Epithelial cell of proximal tubule (primary cell): ENCODE measurements around the gene FUBP3. TPM values are rescaled to one million over a fixed set of nuclear protein-coding genes. Genes with fewer than 3 reads are reported as not detected.
"Not testable (repeated sequence)": the region's sequence is repeated elsewhere in the genome, so short reads cannot be mapped to it uniquely, and the experiment has no call there.

ENCODE experiments used
- DNase-seq: peaks from one replicate; pipeline ENCODE4 v3.0.0-alpha.2; 2011; ENCODE audit warnings: low read depth
- H3K4me3 ChIP-seq: 2 replicates; pipeline ENCODE4 v1.5.1; 2011; ENCODE audit warnings: low read depth, mild to moderate bottlenecking, low read length
- total RNA-seq: library from RNA; depleted of rRNA; stranded (reverse); fragments of >200 nt; gene quantifications from 2 replicates; pipeline ENCODE4 v1.2.3, GENCODE V29; 2015
- TF ChIP-seq, protein P1 (sequence below): conservative IDR thresholded peaks from 2 replicates; pipeline ENCODE4 v1.5.1; 2012; ENCODE audit warnings: low read depth, mild to moderate bottlenecking, low read length

Gene FUBP3
- total RNA-seq, 1 donor from 2014 or later: 22.7 TPM

DNA sequence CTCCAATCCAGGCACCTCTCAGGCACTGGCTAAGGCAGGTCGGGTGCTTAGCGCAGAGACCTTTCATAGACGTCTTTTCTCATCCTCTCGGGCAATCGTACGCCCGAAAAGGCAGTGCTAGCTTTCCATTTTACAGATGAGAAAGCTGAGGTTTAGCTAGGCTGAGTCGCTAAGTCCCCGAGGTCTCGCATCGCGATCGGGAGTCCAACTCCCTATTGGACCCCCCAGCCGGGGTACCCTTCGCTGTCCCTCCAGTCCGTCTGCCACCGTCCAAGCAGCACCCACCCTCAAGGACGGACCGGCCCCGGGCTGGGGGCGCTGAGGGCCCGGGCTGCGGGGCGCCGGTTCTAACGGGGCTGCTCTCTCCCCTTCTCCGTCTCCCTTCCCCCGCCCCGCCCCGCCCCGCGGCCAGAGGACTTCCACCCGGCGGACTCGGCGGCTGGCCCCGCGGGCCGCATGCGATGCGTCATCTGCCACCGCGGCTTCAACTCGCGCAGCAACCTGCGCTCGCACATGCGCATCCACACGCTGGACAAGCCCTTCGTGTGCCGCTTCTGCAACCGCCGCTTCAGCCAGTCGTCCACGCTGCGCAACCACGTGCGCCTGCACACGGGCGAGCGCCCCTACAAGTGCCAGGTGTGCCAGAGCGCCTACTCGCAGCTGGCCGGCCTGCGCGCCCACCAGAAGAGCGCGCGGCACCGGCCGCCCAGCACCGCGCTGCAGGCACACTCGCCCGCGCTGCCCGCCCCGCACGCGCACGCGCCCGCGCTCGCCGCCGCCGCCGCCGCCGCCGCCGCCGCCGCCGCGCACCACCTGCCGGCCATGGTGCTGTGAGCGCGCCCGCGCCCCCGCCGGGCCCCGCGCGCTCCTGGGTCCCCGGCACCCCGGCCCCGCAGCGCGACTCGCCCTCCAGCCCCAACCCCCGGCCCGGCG lies 101.7 kb downstream of the FUBP3 start:
- no peak for DNase-seq

GRCh38 chr9:130681769-130682420 lies 102.5 kb downstream of the FUBP3 start:
- TF ChIP-seq, protein P1, sequence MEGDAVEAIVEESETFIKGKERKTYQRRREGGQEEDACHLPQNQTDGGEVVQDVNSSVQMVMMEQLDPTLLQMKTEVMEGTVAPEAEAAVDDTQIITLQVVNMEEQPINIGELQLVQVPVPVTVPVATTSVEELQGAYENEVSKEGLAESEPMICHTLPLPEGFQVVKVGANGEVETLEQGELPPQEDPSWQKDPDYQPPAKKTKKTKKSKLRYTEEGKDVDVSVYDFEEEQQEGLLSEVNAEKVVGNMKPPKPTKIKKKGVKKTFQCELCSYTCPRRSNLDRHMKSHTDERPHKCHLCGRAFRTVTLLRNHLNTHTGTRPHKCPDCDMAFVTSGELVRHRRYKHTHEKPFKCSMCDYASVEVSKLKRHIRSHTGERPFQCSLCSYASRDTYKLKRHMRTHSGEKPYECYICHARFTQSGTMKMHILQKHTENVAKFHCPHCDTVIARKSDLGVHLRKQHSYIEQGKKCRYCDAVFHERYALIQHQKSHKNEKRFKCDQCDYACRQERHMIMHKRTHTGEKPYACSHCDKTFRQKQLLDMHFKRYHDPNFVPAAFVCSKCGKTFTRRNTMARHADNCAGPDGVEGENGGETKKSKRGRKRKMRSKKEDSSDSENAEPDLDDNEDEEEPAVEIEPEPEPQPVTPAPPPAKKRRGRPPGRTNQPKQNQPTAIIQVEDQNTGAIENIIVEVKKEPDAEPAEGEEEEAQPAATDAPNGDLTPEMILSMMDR: no peak
- no peak for DNase-seq

More for the DNA sequence above, 101.7 kb downstream of the FUBP3 start:
- peak overlapping the region; percentile 59 for H3K4me3 ChIP-seq
- TF ChIP-seq, protein P1: no peak

GRCh38 chr9:130682421-130683121 lies 103.2 kb downstream of the FUBP3 start:
- H3K4me3 ChIP-seq: peak overlapping the region; percentile 59
- TF ChIP-seq, protein P1: peak; percentile 85
- no peak for DNase-seq

More at GRCh38 chr9:130681769-130682420, 102.5 kb downstream of the FUBP3 start:
- H3K4me3 ChIP-seq: peak overlapping the region; percentile 59

DNA sequence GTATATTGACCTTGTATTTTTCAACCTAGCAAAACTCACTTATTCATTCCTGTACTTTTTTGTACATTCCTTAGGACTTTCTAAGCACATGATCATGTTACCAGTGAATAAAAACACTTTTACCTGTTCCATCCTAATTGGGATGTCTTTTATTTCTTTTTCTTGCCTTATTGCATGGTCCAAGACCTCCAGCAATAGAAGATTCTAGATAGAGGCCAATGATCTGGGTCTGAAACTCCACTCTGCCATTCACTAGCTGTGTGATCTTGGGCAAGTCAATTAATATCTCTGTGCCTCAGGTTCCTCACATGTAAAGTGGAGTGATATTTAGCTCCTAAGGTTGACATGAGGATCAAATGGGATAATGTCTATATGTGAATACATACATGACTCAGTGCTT lies 105.7 kb downstream of the FUBP3 start:
- no peak for DNase-seq
- no peak overlapping the region for H3K4me3 ChIP-seq
- TF ChIP-seq, protein P1: no peak

- not testable (repeated sequence) for H3K4me3 ChIP-seq, DNase-seq
Measured at GRCh38 chr9:130685945-130686344, 106.6 kb downstream of the FUBP3 start.

- DNase-seq: no peak
- no peak overlapping the region for H3K4me3 ChIP-seq
- TF ChIP-seq, protein P1: no peak
Measured at GRCh38 chr9:130687615-130688014, 108.2 kb downstream of the FUBP3 start.

Other genes with a start within 250 kb of the FUBP3 start
- gene ASS1, start 134.6 kb upstream of the FUBP3 start, total RNA-seq: 6.3 and 9.4 TPM in 2 replicates
- not detected in 2 replicates for gene PRDM12, start 85.0 kb downstream of the FUBP3 start, total RNA-seq
- 22.4 and 60.8 TPM in 2 replicates for gene EXOSC2, start 114.2 kb downstream of the FUBP3 start, total RNA-seq